Right lobe of liver (tissue), 6 donors: ENCODE measurements around the gene FANCD2. TPM values are rescaled to one million over a fixed set of nuclear protein-coding genes. Genes with fewer than 3 reads are reported as not detected.
A peak's percentile ranks its signal among the peaks of the same experiment; 100 is the strongest.

Source experiments
- ATAC-seq, 4 donors: fragments of 200-7000 bp; cut with Tn5 transposase; one replicate each; pipeline ENCODE4 v1.9.1; 2020; ENCODE audit warnings: mild to moderate bottlenecking in 4 of 4, moderate library complexity in 4 of 4
- DNase-seq, 3 donors: peaks; one replicate each; pipeline ENCODE4 v3.0.0-alpha.2; 2020
- H3K27ac ChIP-seq, 3 donors: fragments of 200-600 bp; one replicate each; pipeline ENCODE4 v1.8.0; 2022
- H3K27me3 ChIP-seq, 2 donors: fragments of 200-600 bp; one replicate each; pipeline ENCODE4 v1.8.0; 2022
- H3K36me3 ChIP-seq, 4 donors: fragments of 200-600 bp; sonication (generic) in 1 of 4; one replicate each; pipeline versions ENCODE4 v1.5.1 to v1.8.0; 2017 to 2022; ENCODE audit warnings: control low read depth in 1 of 4
- H3K4me1 ChIP-seq, 4 donors: fragments of 200-600 bp; sonication (generic) in 1 of 4; one replicate each; pipeline versions ENCODE4 v1.5.1 to v1.8.0; 2017 to 2022; ENCODE audit warnings: control low read depth in 1 of 4
- H3K4me3 ChIP-seq, 3 donors: fragments of 200-600 bp; one replicate each; pipeline ENCODE4 v1.8.0; 2022
- H3K9me3 ChIP-seq, 4 donors: fragments of 200-600 bp; sonication (generic) in 1 of 4; one replicate each; pipeline versions ENCODE4 v1.5.1 to v1.8.0; 2017 to 2022; ENCODE audit warnings: control low read depth in 1 of 4
- POLR2A ChIP-seq: fragments of 450-650 bp; IDR thresholded peaks from one replicate; pipeline ENCODE4 v1.6.1; 2017; ENCODE audit warnings: antibody characterized with exemption, mild to moderate bottlenecking
- WGBS: methylation state at CpG from one replicate; pipeline ENCODE4 v1.1.6; 2018; ENCODE audit warnings: low coverage, low lambda C conversion rate; ENCODE audit not compliant: insufficient coverage; ENCODE audit errors: missing lambda C conversion rate; 5-methylcytosine and 5-hydroxymethylcytosine counted together
- intact Hi-C, 2 donors: fragments of 100-400 bp; cut with DNase I; formaldehyde crosslinking; loops; one replicate each; pipeline versions ENCODE4 v1.11.2 to v1.14.1; 2022
- total RNA-seq, 6 experiments: library from RNA; depleted of rRNA in 2 of 6; stranded (reverse); fragments of >200 nt in 2 of 6; fragmentation: NEBNext Ultra II Directional in 3 of 6; extraction: Animal tissue kit (Norgen Biotek cat#: 25700) in 3 of 6; gene quantifications; one replicate each; pipeline versions ENCODE4 v1.1.0 to v1.2.4, GENCODE V29; 2016 to 2023
- TF ChIP-seq, protein P1 (sequence below), 4 donors: fragments of 200-600 bp in 3 of 4; fragments of 450-650 bp in 1 of 4; IDR thresholded peaks; one replicate each; pipeline versions ENCODE4 v1.5.1 to v1.8.0; 2016 to 2022; ENCODE audit warnings: antibody characterized with exemption in 4 of 4, mild to moderate bottlenecking in 2 of 4
- donor health status: DM: no; HTN: yes; CAD: no.
- donor health status: DM: no; HTN: no; CAD: no.
- donor health status: DM: no; HTN: no; CAD: no.
- donor health status: DM: no; HTN: yes; CAD: no.
- donor health status: DM: no; HTN: yes; CAD: no.

FANCD2 gene
- total RNA-seq, 6 experiments from 2014 or later = 0.40 to 4.8 (median 1.8) TPM

DNA sequence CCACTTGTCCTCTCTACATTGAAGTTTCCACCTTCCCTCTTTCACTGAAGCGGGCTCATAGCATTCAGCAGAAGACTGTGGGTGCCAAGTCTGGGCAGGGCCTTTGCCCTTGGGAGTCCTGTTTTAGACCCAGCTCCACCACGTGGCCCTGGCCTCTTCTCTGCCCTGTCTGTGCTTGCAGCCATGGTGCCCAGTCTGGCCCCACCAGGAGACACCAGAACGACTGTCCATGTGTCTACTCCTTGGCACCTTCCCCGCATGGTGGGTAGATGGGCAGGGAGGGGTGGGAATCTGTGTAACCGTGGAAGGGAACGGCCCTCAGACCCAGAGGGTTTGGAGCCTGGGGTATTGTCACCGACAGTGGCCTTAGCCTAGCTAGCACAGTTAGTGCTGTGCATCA lies 21.7 kb upstream of the FANCD2 start:
- H3K36me3 ChIP-seq = no peaks in the 10 kb centered on the region
- H3K4me1 ChIP-seq = peaks cover 0 to 13% (median 2%) of the 10 kb centered on the region in 4 donors
- DNase-seq = peak in 1 of 3 donors; percentile 39
- no peaks in the 10 kb centered on the region for H3K27me3 ChIP-seq
- intact Hi-C loops = no loop called here
- ATAC-seq = no peak
- WGBS = 65% methylated on average over 4 of the region's 7 CpGs
- TF ChIP-seq, protein P1, sequence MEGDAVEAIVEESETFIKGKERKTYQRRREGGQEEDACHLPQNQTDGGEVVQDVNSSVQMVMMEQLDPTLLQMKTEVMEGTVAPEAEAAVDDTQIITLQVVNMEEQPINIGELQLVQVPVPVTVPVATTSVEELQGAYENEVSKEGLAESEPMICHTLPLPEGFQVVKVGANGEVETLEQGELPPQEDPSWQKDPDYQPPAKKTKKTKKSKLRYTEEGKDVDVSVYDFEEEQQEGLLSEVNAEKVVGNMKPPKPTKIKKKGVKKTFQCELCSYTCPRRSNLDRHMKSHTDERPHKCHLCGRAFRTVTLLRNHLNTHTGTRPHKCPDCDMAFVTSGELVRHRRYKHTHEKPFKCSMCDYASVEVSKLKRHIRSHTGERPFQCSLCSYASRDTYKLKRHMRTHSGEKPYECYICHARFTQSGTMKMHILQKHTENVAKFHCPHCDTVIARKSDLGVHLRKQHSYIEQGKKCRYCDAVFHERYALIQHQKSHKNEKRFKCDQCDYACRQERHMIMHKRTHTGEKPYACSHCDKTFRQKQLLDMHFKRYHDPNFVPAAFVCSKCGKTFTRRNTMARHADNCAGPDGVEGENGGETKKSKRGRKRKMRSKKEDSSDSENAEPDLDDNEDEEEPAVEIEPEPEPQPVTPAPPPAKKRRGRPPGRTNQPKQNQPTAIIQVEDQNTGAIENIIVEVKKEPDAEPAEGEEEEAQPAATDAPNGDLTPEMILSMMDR (IDR thresholded peaks at IDR 0.05) = no peak
- TF ChIP-seq POLR2A = no peak
- no peak overlapping the region for H3K27ac ChIP-seq
- no peak overlapping the region for H3K4me3 ChIP-seq
- no peaks in the 10 kb centered on the region for H3K9me3 ChIP-seq

DNA sequence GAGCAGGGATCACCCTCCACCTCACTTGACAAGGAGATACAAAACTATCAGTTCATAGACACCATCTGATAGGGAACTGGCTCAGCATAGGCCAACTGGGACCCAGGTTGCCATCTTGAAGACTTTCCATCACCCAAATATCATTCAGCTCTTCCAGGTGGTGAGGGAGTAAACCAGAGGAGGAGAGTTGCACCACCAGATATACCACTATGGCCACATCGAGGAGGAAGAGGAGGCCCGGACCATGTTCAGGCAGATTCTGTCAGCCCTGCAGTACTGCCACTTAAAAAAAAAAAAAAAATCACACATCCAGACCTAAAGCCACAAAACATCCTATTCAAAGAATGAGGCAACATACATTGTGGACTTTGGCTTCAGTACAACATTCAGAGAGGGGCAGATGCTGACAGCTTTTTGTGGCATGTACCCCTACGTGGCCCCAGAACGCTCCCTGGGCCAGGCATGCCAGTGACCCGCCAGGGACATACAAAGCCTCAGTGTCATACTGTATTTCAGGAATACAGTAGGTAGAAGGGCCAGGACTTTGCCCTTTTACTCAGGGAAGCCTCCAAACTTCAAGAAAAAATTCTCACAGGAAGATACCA lies 21.2 kb upstream of the FANCD2 start:
- intact Hi-C loops = no loop called here
- WGBS = 40% methylated on average over 1 of the region's 5 CpGs
- Histone ChIP-seq H3K9me3 (no peaks in the 10 kb centered on the region), H3K27ac (no peak overlapping the region), H3K36me3 (no peaks in the 10 kb centered on the region), H3K4me3 (no peak overlapping the region), H3K4me1 (peaks cover 0 to 13% (median 2%) of the 10 kb centered on the region in 4 donors), H3K27me3 (no peaks in the 10 kb centered on the region)
- no peak for ATAC-seq
- DNase-seq = peak in 1 of 3 donors; percentile 7
- TF ChIP-seq, protein P1 (IDR thresholded peaks at IDR 0.05) = no peak
- TF ChIP-seq POLR2A = no peak

DNA sequence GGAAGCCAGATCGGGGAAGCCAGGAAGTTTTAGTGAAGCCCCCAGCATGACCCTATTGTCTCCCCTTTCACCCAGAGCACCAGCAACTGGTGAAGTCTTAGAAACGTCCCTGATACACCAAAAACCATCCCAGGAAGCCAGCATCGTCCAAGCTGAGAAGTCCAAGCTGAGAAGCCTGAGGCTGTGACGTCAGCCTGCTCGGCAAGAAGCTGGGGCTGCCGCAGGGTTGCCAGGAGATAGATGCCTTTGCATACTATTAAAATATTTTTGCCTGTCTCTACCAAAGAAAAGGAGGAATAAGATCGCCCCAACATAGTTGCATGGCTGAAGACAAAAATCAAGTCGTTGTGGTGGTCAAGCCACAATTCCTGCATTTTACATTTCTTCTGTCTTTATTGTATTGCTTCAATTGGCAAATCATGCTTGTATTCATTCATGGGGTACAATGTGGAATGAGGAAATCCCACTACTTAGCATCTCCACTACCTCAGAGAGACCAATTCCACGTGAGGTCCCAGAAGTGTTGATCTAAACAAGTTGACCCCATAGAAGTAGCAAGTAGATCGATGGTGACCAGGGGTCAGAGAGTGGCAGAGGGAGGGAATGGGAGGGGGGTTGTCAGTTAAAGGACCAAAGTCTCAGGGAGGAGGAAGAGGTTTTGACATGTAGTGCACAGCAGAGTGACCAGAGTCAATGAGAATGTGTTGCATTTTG lies 20.0 kb upstream of the FANCD2 start:
- Histone ChIP-seq H3K36me3 (no peaks in the 10 kb centered on the region), H3K4me1 (peaks cover 0 to 19% (median 4%) of the 10 kb centered on the region in 4 donors), H3K27me3 (no peaks in the 10 kb centered on the region), H3K27ac (no peak overlapping the region), H3K9me3 (no peaks in the 10 kb centered on the region), H3K4me3 (no peak overlapping the region)
- no peak for TF ChIP-seq POLR2A
- TF ChIP-seq, protein P1 (IDR thresholded peaks at IDR 0.05) = no peak
- DNase-seq = peak in 1 of 3 donors; percentile 15
- ATAC-seq = peak in 2 of 4 donors; percentile 3 to 8
- intact Hi-C loops = no loop called here
- 71% methylated on average over 5 of the region's 10 CpGs for WGBS

DNA sequence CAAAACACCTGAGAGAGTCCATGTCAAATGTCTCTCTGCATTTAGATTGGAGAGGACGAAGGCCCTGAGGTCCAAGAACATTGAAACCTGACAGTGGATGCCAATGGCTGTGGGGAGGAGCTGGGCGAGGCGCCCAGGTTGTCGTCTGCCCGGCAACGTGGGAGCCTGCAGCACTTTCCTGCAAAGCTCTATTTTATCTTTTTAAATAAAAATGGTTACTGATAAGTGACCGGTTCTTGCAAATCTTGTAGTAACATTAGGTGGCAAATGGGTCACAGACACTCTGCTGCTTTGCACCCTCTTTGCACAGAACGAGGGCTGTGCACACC lies 19.5 kb upstream of the FANCD2 start:
- Histone ChIP-seq H3K27me3 (no peaks in the 10 kb centered on the region), H3K36me3 (no peaks in the 10 kb centered on the region), H3K9me3 (no peaks in the 10 kb centered on the region), H3K4me3 (no peak overlapping the region), H3K27ac (no peak overlapping the region), H3K4me1 (peaks cover 0 to 19% (median 4%) of the 10 kb centered on the region in 4 donors)
- intact Hi-C loops = no loop called here
- 34% methylated on average over 7 of the region's 8 CpGs for WGBS
- DNase-seq (peak; percentile 44 to 76 (median 68)), ATAC-seq (peak in 2 of 4 donors; percentile 5 to 21)
- TF ChIP-seq, protein P1 (IDR thresholded peaks at IDR 0.05) = no peak
- TF ChIP-seq POLR2A = no peak
